ENCODE results near the gene VCX3B. TPM values are rescaled to one million over a fixed set of nuclear protein-coding genes. Genes with fewer than 3 reads are reported as not detected.

VCX3B gene
- total and polyA plus RNA-seq, 2 of the 8 experiments (the other 6 are each of a cell fraction or from before 2014, with no cell fraction given) = not detected

GRCh38 chrX:8447368-8447767 lies 17.3 kb upstream of the VCX3B start:
- Histone ChIP-seq H3K79me1 (ENCODE audit: low read depth, low read length) (no peaks in the 10 kb centered on the region), H2BK15ac (ENCODE audit: low read length) (no peak overlapping the region), H2BK5ac (ENCODE audit: low read depth, low read length) (no peak overlapping the region), H3K4me1 (replicated peaks in 1 of 4; ENCODE audit: control insufficient read depth in 3 of 4, insufficient read depth in 4 of 4, low read length in 3 of 4) (no peaks in the 10 kb centered on the region), H3K27me3 (replicated peaks in 1 of 4; ENCODE audit: control insufficient read depth in 3 of 4, extremely low read depth in 1 of 4, insufficient read depth in 3 of 4, low read length in 3 of 4) (no peaks in the 10 kb centered on the region), H4K91ac (replicated peaks; ENCODE audit: insufficient read length, low read length) (no peak overlapping the region), H3K9ac (replicated peaks in 1 of 4; ENCODE audit: extremely low read depth in 1 of 4, low read depth in 3 of 4, low read length in 3 of 4) (no peak overlapping the region), H4K20me1 (replicated peaks in 1 of 2; ENCODE audit: control insufficient read depth in 1 of 2, insufficient read depth in 2 of 2, low read length in 2 of 2) (no peaks in the 10 kb centered on the region), H3K56ac (replicated peaks; ENCODE audit: insufficient read length, low read depth, low read length) (no peak overlapping the region), H3K14ac (ENCODE audit: insufficient read length) (no peak overlapping the region), H3K4me2 (ENCODE audit: insufficient read depth in 1 of 2, low read depth in 2 of 2, low read length in 2 of 2) (no peak overlapping the region), H3K4me3 (ENCODE audit: extremely low read depth in 1 of 4, insufficient read depth in 2 of 4, low read depth in 3 of 4, low read length in 4 of 4) (no peak overlapping the region), H4K5ac (ENCODE audit: insufficient read length, low read depth, low read length) (no peak overlapping the region), H2AFZ (ENCODE audit: low read length) (no peak overlapping the region), H3K9me3 (ENCODE audit: insufficient read depth in 2 of 2, low read depth in 1 of 2, low read length in 1 of 2) (no peaks in the 10 kb centered on the region), H3K18ac (ENCODE audit: extremely low read depth, low read length) (no peak overlapping the region), H2BK120ac (replicated peaks; ENCODE audit: low read depth, low read length) (no peak overlapping the region), H3K23ac (ENCODE audit: insufficient read length) (no peak overlapping the region), H3K23me2 (ENCODE audit: low read depth, low read length) (no peaks in the 10 kb centered on the region), H4K8ac (ENCODE audit: extremely low read depth, insufficient read depth, low read length) (no peak overlapping the region), H2AK5ac (ENCODE audit: low read depth, low read length) (no peak overlapping the region), H3K36me3 (ENCODE audit: control insufficient read depth in 2 of 4, insufficient read depth in 4 of 4, low read length in 3 of 4) (no peaks in the 10 kb centered on the region), H2BK12ac (ENCODE audit: low read depth, low read length) (no peak overlapping the region), H3K27ac (ENCODE audit: low read depth, low read length) (no peak overlapping the region), H3K4ac (replicated peaks; ENCODE audit: insufficient read length, low read depth, low read length) (no peak overlapping the region), H2BK20ac (ENCODE audit: low read length) (no peak overlapping the region), H3K79me2 (ENCODE audit: control insufficient read depth in 1 of 2, insufficient read depth in 2 of 2, low read length in 2 of 2) (no peaks in the 10 kb centered on the region)
- WGBS, 2 experiments (ENCODE audit: extremely low coverage in 1 of 2, insufficient coverage in 1 of 2, insufficient read length in 1 of 2, insufficient replicate concordance in 2 of 2, low coverage in 1 of 2, low lambda C conversion rate in 2 of 2, missing lambda C conversion rate in 1 of 2) = 85% methylated on average over 5 of the region's 5 CpGs; no CpG with 5 or more reads in 1 of the 2 experiments
- ChIA-PET CTCF (ENCODE audit: partially characterized antibody) (no interaction called here), POLR2A (ENCODE audit: partially characterized antibody) (no interaction called here)
- DNase-seq (ENCODE audit: low read depth in 1 of 2, low spot score in 2 of 2) = no peak
- peak; percentile 24 for FAIRE-seq
- TF ChIP-seq RXRA (IDR thresholded peaks at IDR 0.05; ENCODE audit: insufficient read depth, low read depth, low read length) = no peak
- TF ChIP-seq, protein P1, sequence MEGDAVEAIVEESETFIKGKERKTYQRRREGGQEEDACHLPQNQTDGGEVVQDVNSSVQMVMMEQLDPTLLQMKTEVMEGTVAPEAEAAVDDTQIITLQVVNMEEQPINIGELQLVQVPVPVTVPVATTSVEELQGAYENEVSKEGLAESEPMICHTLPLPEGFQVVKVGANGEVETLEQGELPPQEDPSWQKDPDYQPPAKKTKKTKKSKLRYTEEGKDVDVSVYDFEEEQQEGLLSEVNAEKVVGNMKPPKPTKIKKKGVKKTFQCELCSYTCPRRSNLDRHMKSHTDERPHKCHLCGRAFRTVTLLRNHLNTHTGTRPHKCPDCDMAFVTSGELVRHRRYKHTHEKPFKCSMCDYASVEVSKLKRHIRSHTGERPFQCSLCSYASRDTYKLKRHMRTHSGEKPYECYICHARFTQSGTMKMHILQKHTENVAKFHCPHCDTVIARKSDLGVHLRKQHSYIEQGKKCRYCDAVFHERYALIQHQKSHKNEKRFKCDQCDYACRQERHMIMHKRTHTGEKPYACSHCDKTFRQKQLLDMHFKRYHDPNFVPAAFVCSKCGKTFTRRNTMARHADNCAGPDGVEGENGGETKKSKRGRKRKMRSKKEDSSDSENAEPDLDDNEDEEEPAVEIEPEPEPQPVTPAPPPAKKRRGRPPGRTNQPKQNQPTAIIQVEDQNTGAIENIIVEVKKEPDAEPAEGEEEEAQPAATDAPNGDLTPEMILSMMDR (IDR thresholded peaks at IDR 0.05; ENCODE audit: control extremely low read depth in 1 of 3, insufficient read depth in 1 of 3, low read depth in 1 of 3, low read length in 3 of 3) = no peak
